GM12878 (cell line): ENCODE measurements around the gene KLK3.

ENCODE experiments used
- MAX ChIP-seq: IDR thresholded peaks from 2 replicates; pipeline ENCODE4 v1.6.1; 2012; ENCODE audit warnings: low read depth, low read length, improper control_type of control experiment
- SMAD5 ChIP-seq: IDR thresholded peaks from 2 replicates; pipeline ENCODE4 v1.6.1; 2016; ENCODE audit warnings: antibody characterized with exemption, low read depth
- ZSCAN29 ChIP-seq: fragments of 450-650 bp; IDR thresholded peaks from 2 replicates; pipeline ENCODE4 v1.6.1; 2017; ENCODE audit warnings: mild to moderate bottlenecking, moderate library complexity
- TF ChIP-seq, protein P1 (sequence below), 3 experiments: IDR thresholded peaks in 2 of 3; conservative IDR thresholded peaks in 1 of 3; 2 replicates each; pipeline ENCODE4 v1.5.1; 2011; ENCODE audit warnings: low read depth in 3 of 3, low read length in 3 of 3, mild to moderate bottlenecking in 3 of 3, control low read depth in 2 of 3, moderate library complexity in 2 of 3, inconsistent platforms in 1 of 3, mixed read lengths in 1 of 3; ENCODE audit not compliant: control insufficient read depth in 2 of 3, insufficient read depth in 1 of 3; ENCODE audit errors: extremely low read depth in 1 of 3

- TF ChIP-seq, protein P1, sequence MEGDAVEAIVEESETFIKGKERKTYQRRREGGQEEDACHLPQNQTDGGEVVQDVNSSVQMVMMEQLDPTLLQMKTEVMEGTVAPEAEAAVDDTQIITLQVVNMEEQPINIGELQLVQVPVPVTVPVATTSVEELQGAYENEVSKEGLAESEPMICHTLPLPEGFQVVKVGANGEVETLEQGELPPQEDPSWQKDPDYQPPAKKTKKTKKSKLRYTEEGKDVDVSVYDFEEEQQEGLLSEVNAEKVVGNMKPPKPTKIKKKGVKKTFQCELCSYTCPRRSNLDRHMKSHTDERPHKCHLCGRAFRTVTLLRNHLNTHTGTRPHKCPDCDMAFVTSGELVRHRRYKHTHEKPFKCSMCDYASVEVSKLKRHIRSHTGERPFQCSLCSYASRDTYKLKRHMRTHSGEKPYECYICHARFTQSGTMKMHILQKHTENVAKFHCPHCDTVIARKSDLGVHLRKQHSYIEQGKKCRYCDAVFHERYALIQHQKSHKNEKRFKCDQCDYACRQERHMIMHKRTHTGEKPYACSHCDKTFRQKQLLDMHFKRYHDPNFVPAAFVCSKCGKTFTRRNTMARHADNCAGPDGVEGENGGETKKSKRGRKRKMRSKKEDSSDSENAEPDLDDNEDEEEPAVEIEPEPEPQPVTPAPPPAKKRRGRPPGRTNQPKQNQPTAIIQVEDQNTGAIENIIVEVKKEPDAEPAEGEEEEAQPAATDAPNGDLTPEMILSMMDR (IDR thresholded peaks at IDR 0.05 in 2 of 3, conservative IDR thresholded peaks at IDR 0.05 in 1 of 3; ENCODE audit: control insufficient read depth in 2 of 3, extremely low read depth in 1 of 3, insufficient read depth in 1 of 3, low read depth in 3 of 3, low read length in 3 of 3) = no peak
- TF ChIP-seq ZSCAN29 (no peak), SMAD5 (no peak), MAX (no peak)
These were observed 35.7 kb upstream of the KLK3 start for GRCh38 chr19:50818859-50819472.
